Measurements from ENCODE around the gene ATP5PB.

The ATP5PB gene

DNA sequence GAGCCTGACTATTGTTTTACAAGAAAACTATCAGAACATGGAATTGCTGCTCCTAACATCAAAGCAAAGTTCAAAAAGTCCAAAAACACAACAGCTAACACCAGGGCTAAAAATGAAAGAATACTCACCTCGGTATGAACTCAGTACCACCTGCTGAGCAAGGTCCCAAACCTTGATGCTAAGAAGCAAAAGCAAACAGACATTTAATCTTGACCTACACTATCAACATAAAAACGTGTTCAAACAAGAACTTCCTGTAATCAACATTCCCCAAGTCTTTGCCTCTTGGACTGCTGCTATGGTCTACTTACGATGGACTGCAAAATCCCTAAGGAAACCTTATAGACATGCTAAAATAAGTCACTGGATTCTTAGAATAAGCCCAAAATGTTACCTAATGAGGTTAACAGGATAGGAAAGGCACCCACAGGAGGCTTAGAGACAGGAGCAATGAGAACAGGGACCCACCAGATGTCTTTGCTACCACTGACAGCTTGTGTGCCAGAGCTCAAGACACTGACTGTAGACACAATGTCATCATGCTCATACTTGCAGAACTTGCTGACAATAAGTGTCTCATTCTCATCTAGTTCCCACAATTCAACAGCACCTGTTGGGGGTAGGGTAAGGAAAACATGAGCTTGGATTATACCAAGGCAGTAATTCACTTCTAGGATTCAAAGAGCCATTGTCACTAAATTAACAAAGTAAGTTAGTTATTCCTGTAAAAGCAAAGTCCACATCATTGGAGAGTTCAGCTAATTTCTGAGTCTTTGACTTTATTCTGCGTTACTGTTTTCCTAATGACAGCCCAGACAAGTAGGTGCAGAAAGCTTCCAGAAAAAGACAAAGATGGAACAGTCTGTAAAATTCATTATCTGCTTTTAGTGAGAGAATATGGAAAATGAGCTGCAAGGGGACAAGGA is 2.0 kb upstream of the ATP5PB start:
- no peak overlapping the region for H3K27ac ChIP-seq (ENCODE audit: low read length)
- H3K4me1 ChIP-seq (ENCODE audit: control insufficient read depth, insufficient read depth, low read length) = no peaks in the 10 kb centered on the region
- DNase-seq (ENCODE audit: low read depth, low spot score) = no peak
- H3K4me3 ChIP-seq (ENCODE audit: low read length) = no peak overlapping the region
- H3K9me3 ChIP-seq (ENCODE audit: control insufficient read depth, insufficient read depth, low read length) = no peaks in the 10 kb centered on the region
- H3K36me3 ChIP-seq (ENCODE audit: control insufficient read depth, insufficient read depth, low read length) = peaks cover 3% of the 10 kb centered on the region; the same call in 1 of the 2 replicates
- H3K27me3 ChIP-seq (ENCODE audit: control insufficient read depth, insufficient read depth, low read length) = no peaks in the 10 kb centered on the region
- WGBS (ENCODE audit: insufficient coverage, insufficient read length) = no CpG with 5 or more reads among the region's 4 CpGs

DNA sequence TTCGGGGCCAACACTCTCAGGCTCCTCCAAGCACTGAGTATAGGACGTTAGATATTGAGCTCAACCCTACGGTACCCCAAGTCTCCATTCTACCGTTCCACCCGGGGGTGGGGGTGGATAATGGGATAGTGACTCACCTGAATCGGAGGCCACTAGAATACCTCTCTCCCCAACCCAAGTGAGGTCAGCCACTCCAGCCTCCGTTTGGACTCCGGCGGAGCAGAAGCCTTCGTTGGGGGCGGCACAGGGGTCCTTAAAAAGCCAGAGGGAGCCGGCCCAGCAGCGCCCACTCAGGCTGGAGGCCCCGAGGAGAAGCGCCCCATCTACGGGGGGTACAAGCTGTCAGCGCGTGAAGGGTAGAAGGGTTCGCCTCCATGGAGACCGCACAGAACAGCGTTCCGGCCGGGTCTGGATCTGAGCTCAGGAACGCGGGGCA is 764 bp upstream of the ATP5PB start:
- no peak for DNase-seq (ENCODE audit: low read depth, low spot score)
- peak overlapping the region; percentile 77 for H3K4me3 ChIP-seq (ENCODE audit: low read length)
- H3K27ac ChIP-seq (ENCODE audit: low read length) = no peak overlapping the region
- H3K9me3 ChIP-seq (ENCODE audit: control insufficient read depth, insufficient read depth, low read length) = no peaks in the 10 kb centered on the region
- H3K36me3 ChIP-seq (ENCODE audit: control insufficient read depth, insufficient read depth, low read length) = no peaks in the 10 kb centered on the region
- H3K4me1 ChIP-seq (ENCODE audit: control insufficient read depth, insufficient read depth, low read length) = no peaks in the 10 kb centered on the region
- H3K27me3 ChIP-seq (ENCODE audit: control insufficient read depth, insufficient read depth, low read length) = no peaks in the 10 kb centered on the region
- no CpG with 5 or more reads among the region's 25 CpGs for WGBS (ENCODE audit: insufficient coverage, insufficient read length)

DNA sequence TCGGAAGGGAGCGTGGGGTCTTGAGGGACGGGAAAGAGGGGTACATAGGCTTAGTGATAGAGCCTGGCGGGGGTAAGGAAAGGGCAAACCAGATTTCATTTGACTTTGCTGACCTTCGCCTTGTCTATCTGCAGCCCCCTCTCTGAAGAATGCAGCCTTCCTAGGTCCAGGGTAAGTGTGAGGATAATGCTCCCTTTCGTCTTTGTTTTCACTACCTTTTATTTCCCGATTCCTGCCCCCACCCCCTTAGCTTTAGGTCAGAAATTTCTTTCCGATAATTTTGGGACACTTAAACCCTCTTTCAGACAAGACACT is 396 bp downstream of the ATP5PB start:
- H3K36me3 ChIP-seq (ENCODE audit: control insufficient read depth, insufficient read depth, low read length) = no peaks in the 10 kb centered on the region

DNA sequence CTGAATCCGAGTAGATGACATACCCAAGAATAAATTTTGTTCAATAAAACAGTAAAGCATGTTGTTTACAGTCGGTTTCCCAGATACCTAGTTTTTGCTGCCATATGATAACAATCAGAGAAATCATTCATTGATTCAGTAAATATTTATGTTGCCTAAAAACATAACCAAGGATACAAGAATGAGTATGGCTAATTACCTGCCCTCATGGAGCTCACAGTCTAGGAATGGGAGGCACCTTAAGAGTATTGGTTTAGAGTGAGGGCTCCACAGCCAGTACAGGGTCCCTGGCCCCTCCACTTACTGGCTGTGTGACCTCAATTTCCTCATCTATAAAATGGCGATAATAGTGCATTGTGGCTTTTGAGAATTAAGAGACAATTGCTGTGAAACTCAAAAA is 921 bp downstream of the ATP5PB start:
- Histone ChIP-seq H3K27me3 (ENCODE audit: control insufficient read depth, insufficient read depth, low read length) (no peaks in the 10 kb centered on the region), H3K4me3 (ENCODE audit: low read length) (peak overlapping the region; percentile 97; the same call in 1 of the 2 replicates), H3K36me3 (ENCODE audit: control insufficient read depth, insufficient read depth, low read length) (no peaks in the 10 kb centered on the region), H3K9me3 (ENCODE audit: control insufficient read depth, insufficient read depth, low read length) (no peaks in the 10 kb centered on the region), H3K27ac (ENCODE audit: low read length) (no peak overlapping the region), H3K4me1 (ENCODE audit: control insufficient read depth, insufficient read depth, low read length) (no peaks in the 10 kb centered on the region)
- no CpG with 5 or more reads among the region's 3 CpGs for WGBS (ENCODE audit: insufficient coverage, insufficient read length)
- DNase-seq (ENCODE audit: low read depth, low spot score) = no peak

More for the DNA sequence above, 396 bp downstream of the ATP5PB start:
- no peak for DNase-seq (ENCODE audit: low read depth, low spot score)
- no peaks in the 10 kb centered on the region for H3K9me3 ChIP-seq (ENCODE audit: control insufficient read depth, insufficient read depth, low read length)
- H3K27ac ChIP-seq (ENCODE audit: low read length) = no peak overlapping the region
- H3K4me1 ChIP-seq (ENCODE audit: control insufficient read depth, insufficient read depth, low read length) = no peaks in the 10 kb centered on the region
- no peaks in the 10 kb centered on the region for H3K27me3 ChIP-seq (ENCODE audit: control insufficient read depth, insufficient read depth, low read length)
- peak overlapping the region; percentile 97 for H3K4me3 ChIP-seq (ENCODE audit: low read length)
- no CpG with 5 or more reads among the region's 8 CpGs for WGBS (ENCODE audit: insufficient coverage, insufficient read length)

DNA sequence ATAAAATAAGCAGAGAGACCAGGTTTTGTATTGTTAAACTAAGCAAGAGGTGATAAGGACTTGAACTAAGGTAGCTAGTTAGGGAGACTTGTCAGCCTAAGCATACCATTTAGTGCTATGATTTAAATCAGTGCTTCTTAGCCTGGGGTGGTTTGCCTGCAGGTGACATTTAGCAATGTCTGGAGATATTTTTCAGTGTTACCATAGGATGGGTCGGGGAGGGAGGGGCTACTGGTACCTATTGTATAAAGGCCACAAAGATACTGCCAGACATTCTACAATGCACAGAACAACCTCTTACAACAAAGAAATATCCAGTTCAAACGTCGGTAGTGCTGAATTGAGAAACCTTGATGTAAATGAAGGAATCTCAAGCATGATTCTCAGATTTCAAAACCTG is 3.3 kb downstream of the ATP5PB start:
- H3K4me3 ChIP-seq (ENCODE audit: low read length) = no peak overlapping the region
- H3K4me1 ChIP-seq (ENCODE audit: control insufficient read depth, insufficient read depth, low read length) = no peaks in the 10 kb centered on the region
- H3K9me3 ChIP-seq (ENCODE audit: control insufficient read depth, insufficient read depth, low read length) = no peaks in the 10 kb centered on the region
- no CpG with 5 or more reads among the region's 3 CpGs for WGBS (ENCODE audit: insufficient coverage, insufficient read length)
- H3K27me3 ChIP-seq (ENCODE audit: control insufficient read depth, insufficient read depth, low read length) = no peaks in the 10 kb centered on the region
- no peaks in the 10 kb centered on the region; the same call in 1 of the 2 replicates for H3K36me3 ChIP-seq (ENCODE audit: control insufficient read depth, insufficient read depth, low read length)
- no peak for DNase-seq (ENCODE audit: low read depth, low spot score)
- no peak overlapping the region for H3K27ac ChIP-seq (ENCODE audit: low read length)

DNA sequence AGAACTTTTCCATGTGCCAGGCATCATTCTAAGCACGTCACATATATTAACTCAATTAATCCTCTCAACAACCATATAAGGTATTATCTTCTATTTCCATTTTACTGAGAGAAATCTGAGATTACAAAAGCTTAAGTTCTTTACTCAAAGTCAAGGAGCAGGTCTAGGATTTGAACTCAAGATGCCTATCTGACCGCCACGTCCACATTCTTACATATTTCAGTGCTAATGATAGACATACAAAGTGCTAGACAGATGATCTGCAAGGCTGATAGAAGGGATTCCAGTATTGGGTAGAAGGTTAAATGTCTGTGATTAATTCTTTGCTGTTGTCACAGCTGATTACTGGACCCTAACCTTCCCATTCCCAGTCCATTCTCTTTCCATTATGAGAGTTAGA is 4.4 kb downstream of the ATP5PB start:
- Histone ChIP-seq H3K27me3 (ENCODE audit: control insufficient read depth, insufficient read depth, low read length) (no peaks in the 10 kb centered on the region), H3K36me3 (ENCODE audit: control insufficient read depth, insufficient read depth, low read length) (no peaks in the 10 kb centered on the region; the same call in 1 of the 2 replicates), H3K9me3 (ENCODE audit: control insufficient read depth, insufficient read depth, low read length) (no peaks in the 10 kb centered on the region), H3K4me1 (ENCODE audit: control insufficient read depth, insufficient read depth, low read length) (no peaks in the 10 kb centered on the region), H3K4me3 (ENCODE audit: low read length) (no peak overlapping the region), H3K27ac (ENCODE audit: low read length) (no peak overlapping the region)
- 100% methylated on average over 1 of the region's 3 CpGs for WGBS (ENCODE audit: insufficient coverage, insufficient read length)
- no peak for DNase-seq (ENCODE audit: low read depth, low spot score)

DNA sequence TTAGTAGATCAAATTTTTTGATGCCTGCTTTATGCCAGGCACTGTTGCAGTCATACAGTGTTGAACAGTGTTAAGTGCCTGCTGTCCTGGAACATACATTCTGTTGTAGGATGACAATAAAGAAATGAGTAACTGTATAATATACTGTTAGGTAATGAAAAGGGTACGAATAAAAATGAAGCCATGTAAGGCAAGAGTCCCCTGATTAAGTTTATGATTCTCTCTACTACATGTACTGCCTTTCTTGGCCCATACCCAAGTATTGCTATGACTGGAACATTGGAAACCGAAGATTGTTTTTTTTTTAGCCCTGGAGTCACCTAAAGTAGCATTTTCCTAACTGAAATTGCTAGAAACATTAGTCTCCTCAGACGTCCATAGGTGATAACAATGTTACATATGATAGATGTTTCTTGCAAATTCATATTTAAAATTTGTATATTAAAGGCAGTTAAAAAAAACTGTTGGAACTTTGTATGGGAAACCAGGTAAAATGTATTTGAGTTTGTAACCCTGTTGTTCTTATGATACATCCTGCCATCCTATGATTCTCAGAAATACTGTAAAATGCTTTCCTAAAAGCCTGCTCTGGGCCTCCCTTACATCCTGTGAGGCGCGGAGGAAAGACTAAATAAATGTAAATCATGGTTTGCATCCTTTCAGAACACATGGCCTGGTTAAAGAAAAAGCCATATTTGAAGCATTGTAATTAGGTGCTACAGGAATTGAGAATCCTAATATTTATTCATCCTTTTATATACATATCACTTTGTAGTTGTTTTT is 5.8 kb downstream of the ATP5PB start:
- Histone ChIP-seq H3K4me3 (ENCODE audit: low read length) (no peak overlapping the region), H3K36me3 (ENCODE audit: control insufficient read depth, insufficient read depth, low read length) (peaks cover 3% of the 10 kb centered on the region; the same call in 1 of the 2 replicates), H3K27ac (ENCODE audit: low read length) (no peak overlapping the region), H3K4me1 (ENCODE audit: control insufficient read depth, insufficient read depth, low read length) (no peaks in the 10 kb centered on the region), H3K9me3 (ENCODE audit: control insufficient read depth, insufficient read depth, low read length) (no peaks in the 10 kb centered on the region), H3K27me3 (ENCODE audit: control insufficient read depth, insufficient read depth, low read length) (no peaks in the 10 kb centered on the region)
- no CpG with 5 or more reads among the region's 5 CpGs for whole genome bisulfite sequencing (ENCODE audit: insufficient coverage, insufficient read length)
- DNase-seq (ENCODE audit: low read depth, low spot score) = no peak

DNA sequence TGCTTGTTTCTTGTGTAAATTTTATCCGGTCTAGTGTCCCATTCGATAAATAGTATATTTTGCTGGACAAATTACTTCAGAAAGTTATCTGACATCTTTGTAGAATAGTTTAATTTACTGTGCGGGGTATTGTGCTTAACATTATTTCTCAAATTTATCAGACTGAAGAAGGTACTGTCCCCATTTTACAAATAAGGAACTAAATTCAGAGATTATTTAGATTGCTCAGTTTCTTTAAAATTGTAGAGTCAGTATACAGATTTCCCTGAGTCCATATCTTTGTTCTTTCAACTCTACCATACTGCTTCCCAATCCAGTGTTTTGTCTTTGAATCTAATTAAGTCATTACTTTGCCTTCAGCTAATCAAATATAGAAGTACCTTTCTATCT is 6.4 kb downstream of the ATP5PB start:
- Histone ChIP-seq H3K27me3 (ENCODE audit: control insufficient read depth, insufficient read depth, low read length) (no peaks in the 10 kb centered on the region), H3K4me3 (ENCODE audit: low read length) (no peak overlapping the region), H3K9me3 (ENCODE audit: control insufficient read depth, insufficient read depth, low read length) (no peaks in the 10 kb centered on the region), H3K4me1 (ENCODE audit: control insufficient read depth, insufficient read depth, low read length) (no peaks in the 10 kb centered on the region), H3K36me3 (ENCODE audit: control insufficient read depth, insufficient read depth, low read length) (peaks cover 3% of the 10 kb centered on the region; the same call in 1 of the 2 replicates), H3K27ac (ENCODE audit: low read length) (no peak overlapping the region)
- DNase-seq (ENCODE audit: low read depth, low spot score) = no peak
- WGBS (ENCODE audit: insufficient coverage, insufficient read length) = no CpG with 5 or more reads among the region's 3 CpGs

DNA sequence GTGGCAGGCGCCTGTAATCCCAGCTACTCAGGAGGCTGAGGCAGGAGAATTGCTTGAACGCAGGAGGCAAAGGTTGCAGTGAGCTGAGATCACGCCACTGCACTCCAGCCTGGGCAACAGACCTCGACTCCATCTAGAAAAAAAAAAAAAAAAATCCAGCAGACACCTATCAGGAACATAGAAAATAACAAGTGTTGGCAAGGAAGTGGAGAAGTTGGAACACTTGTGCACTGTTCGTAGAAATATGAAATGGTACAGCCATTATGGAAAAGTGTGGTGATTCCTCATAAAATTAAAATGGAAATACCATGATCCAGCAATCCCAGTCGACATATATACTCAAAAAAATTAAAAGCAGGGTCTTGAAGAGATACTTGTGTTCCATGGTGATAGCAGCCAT is 12.5 kb downstream of the ATP5PB start:
- H3K4me3 ChIP-seq (ENCODE audit: low read length) = no peak overlapping the region
- H3K36me3 ChIP-seq (ENCODE audit: control insufficient read depth, insufficient read depth, low read length) = peaks cover 3% of the 10 kb centered on the region; the same call in 1 of the 2 replicates
- WGBS (ENCODE audit: insufficient coverage, insufficient read length) = no CpG with 5 or more reads among the region's 6 CpGs
- H3K9me3 ChIP-seq (ENCODE audit: control insufficient read depth, insufficient read depth, low read length) = no peaks in the 10 kb centered on the region
- H3K27ac ChIP-seq (ENCODE audit: low read length) = no peak overlapping the region
- no peak for DNase-seq (ENCODE audit: low read depth, low spot score)
- no peaks in the 10 kb centered on the region for H3K27me3 ChIP-seq (ENCODE audit: control insufficient read depth, insufficient read depth, low read length)
- H3K4me1 ChIP-seq (ENCODE audit: control insufficient read depth, insufficient read depth, low read length) = no peaks in the 10 kb centered on the region

DNA sequence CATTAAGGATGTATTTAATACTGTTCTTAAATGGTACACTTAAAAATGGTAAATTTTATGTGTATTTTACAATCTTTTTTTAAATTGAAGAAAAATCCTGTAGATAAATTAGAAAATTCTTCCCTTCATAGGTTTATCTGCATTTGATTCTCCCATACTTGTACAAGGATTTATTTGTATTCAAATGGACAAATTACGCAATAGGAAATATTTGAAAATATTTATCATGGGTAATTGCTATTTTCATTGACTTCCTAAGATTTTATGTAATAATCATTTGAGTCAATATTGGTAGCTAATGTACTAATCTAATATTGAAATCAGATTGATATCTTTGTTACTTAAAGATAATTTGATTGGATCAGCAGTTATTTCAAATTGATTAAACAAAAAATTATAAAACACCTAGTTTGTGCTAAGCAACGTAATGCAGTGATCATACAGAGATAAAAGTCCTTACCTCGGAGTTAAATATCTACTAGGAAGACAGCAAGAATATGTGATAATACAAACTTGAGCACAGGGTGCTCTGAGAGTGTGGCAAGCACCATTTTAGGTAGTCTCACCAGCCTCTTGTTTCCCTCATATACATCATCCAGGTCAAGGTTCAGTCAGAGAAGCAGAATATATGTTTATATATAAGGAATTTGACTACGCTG is 13.2 kb downstream of the ATP5PB start:
- Histone ChIP-seq H3K4me1 (ENCODE audit: control insufficient read depth, insufficient read depth, low read length) (no peaks in the 10 kb centered on the region), H3K36me3 (ENCODE audit: control insufficient read depth, insufficient read depth, low read length) (peaks cover 3% of the 10 kb centered on the region; the same call in 1 of the 2 replicates), H3K4me3 (ENCODE audit: low read length) (no peak overlapping the region), H3K9me3 (ENCODE audit: control insufficient read depth, insufficient read depth, low read length) (no peaks in the 10 kb centered on the region), H3K27me3 (ENCODE audit: control insufficient read depth, insufficient read depth, low read length) (no peaks in the 10 kb centered on the region), H3K27ac (ENCODE audit: low read length) (no peak overlapping the region)
- no CpG with 5 or more reads among the region's 4 CpGs for WGBS (ENCODE audit: insufficient coverage, insufficient read length)
- DNase-seq (ENCODE audit: low read depth, low spot score) = no peak

Data from iPS DF 6.9 (cell line).